HTERT RPE-1 (cell line): Measurements from ENCODE around the gene OR2V1.
"Not testable (repeated sequence)": the region's sequence is repeated elsewhere in the genome, so short reads cannot be mapped to it uniquely, and the experiment has no call there.

Experiments used
- in situ Hi-C: fragments of 300-500 bp; cut with MboI; formaldehyde crosslinking; loops from 4 replicates; pipeline ENCODE4 v1.14.3; 2020; ENCODE audit warnings: low sequenced_read_pairs

The OR2V1 gene

GRCh38 chr5:181104606-181105390 is 26.2 kb downstream of the OR2V1 start:
- in situ Hi-C loops, result not testable (repeated sequence)

DNA sequence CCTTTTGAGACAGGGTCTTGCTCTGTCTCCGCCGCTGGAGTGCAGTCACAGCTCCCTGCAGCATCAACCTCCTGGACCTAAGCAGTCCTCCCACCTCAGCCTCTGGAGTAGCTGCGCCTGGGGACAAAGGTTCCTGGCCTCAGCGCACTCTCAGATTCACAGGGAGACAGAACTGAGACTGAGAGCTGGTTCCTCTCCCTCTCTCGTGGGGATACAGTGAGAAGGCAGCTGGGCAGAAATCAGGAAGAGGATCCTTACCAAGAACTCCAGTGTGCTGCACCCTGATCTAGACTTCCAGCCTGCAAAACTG is 26.8 kb downstream of the OR2V1 start:
- in situ Hi-C loops, result not testable (repeated sequence)

GRCh38 chr5:181101930-181102674 is 28.9 kb downstream of the OR2V1 start:
- in situ Hi-C loops, result not testable (repeated sequence)

DNA sequence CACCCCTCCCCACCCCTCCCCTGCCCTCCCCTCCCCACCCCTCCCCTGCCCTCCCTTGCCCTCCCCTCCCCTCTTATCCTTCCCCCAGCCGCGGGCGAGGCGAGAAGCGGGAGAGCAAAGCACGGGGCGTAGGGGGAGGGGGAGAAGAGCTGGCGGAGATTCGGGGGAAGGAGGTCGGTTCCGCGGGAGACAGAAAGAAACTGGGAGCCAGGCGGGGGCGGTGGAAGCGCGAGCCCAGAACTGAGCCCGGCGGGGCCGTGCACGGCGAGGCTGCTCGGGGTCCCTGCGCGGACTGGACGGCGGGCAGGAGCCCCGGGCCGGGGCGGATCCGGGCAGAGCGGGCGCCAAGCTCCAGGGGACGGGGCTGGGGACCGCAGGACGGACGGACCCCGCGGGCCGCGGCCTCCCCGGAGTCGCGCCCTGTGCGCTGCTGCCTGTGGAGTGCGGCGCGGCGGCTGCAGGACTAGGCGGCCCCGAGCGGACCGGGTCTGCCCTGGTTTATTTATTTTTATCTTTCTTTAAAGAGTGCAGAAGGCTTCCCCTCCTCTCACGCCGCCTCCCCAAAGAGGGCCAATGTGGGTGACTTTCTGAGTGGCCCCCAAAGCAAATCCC is 29.8 kb downstream of the OR2V1 start:
- in situ Hi-C loops, result not testable (repeated sequence)

DNA sequence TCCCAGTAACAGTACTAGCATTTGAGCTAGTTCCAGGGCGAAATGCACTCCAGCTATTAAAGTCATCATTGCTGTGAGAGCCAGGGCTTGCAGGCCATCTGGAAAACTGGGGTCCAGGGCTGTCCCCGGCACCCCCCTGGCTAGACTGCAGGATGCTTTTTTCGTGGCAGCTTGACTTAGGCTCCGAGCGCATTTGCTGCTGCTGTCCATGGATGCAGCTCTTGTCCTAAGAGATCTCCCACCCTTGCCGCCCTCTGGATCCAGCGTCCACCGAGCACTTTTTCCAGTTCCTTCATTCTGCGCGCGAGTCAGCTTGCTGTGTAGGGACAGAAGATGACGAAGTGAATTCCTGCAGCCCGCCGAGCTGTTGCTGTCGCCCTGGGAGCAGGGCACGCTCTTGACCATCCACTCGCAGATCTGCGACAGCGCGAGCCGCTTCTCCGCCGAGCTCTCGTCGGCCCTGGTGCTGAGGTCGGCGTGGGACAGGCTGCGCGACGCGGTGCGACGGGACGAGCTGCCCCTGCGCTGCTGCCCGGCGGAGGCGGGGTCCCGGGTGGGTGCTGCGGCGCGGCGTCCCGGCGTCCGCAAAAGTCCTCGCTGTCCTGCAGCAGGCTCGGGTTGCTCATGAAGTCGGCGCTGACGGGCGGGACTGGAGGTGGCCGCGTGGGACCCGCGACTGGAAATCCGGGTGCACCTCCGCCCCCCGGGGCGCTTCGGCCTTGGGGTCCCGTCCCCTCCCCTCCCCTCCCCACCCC is 30.7 kb downstream of the OR2V1 start:
- in situ Hi-C loops, result no loop called here

- in situ Hi-C loops, result no loop called here
These were observed 31.3 kb downstream of the OR2V1 start for GRCh38 chr5:181099602-181100086.

- in situ Hi-C loops, result no loop called here
These were observed 32.0 kb downstream of the OR2V1 start for GRCh38 chr5:181098762-181099601.

GRCh38 chr5:181097759-181098491 is 33.0 kb downstream of the OR2V1 start:
- in situ Hi-C loops, result not testable (repeated sequence)

DNA sequence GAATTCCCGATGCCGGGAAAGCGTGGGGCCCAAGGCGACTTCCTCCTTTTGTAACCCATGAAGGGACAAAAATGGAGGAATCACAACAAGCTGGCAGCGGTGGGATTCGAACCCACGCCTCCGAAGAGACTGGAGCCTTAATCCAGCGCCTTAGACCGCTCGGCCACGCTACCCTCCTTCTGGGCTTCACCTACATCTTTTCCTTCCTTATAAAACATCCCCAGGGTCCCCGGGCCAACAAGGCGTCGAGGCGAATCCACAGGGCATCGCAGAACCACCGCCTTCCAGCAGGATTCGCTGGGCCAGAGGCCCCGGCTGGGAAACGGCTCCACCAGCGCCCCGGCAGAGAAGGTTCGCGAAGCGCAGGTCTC is 33.6 kb downstream of the OR2V1 start:
- in situ Hi-C loops, result not testable (repeated sequence)

DNA sequence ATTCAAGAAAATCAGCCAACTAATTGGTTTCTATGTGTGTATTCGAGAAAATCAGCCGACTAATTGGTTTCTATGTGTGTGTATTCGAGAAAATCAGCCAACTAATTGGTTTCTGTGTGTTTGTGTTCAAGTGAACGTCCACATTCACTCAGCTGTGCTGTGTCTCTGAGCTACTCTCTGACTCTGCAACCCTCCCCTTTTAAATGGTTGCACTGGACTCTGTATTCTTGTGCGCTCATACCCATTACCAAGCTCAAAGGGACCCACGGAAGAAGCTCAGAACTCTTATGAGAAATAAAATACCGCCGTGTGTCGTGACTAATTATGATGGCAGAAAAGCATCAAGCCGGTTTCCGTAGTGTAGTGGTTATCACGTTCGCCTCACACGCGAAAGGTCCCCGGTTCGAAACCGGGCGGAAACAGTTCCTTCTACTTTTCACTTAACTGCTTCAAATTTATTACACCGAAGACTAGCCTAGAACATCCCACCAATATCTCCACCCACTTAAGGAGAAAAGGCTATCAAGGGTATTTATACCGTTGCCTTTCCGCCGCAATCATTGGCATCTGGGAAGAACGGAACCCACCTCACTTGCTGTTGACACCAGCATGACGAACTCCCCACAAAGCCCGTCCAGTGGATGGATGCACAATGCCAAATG is 34.1 kb downstream of the OR2V1 start:
- in situ Hi-C loops, result not testable (repeated sequence)

DNA sequence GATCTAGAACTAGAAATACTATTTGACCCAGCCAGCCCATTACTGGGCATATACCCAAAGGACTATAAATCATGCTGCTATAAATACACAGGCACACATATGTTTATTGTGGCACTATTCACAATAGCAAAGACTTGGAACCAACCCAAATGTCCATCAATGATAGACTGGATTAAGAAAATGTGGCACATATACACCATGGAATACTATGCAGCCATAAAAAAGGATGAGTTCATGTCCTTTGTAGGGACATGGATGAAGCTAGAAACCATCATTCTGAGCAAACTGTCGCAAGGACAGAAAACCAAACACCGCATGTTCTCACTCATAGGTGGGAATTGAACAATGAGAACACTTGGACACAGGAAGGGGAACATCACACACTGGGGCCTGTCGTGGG is 35.8 kb downstream of the OR2V1 start:
- in situ Hi-C loops, result not testable (repeated sequence)

- in situ Hi-C loops, result no loop called here
These were observed 38.5 kb downstream of the OR2V1 start for GRCh38 chr5:181092428-181092827.

DNA sequence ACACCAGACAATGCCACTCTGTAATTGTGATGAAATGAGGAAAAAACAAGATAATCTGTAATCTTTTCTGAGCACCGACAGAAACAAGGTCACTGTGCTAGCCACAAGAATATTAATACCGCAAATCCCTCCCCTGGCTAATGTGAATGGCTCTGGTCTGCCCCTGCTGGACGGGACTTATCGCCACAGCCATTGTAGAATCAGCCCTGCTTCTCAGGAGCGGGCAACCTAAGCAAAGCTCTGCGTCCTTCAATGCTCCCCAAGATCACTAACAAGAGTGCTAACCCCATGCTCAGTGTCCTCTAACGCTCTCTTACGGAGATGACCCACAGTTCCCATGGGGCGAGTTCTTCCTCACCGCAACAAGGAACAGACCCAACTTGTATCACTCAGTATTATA is 42.7 kb downstream of the OR2V1 start:
- in situ Hi-C loops, result no loop called here

DNA sequence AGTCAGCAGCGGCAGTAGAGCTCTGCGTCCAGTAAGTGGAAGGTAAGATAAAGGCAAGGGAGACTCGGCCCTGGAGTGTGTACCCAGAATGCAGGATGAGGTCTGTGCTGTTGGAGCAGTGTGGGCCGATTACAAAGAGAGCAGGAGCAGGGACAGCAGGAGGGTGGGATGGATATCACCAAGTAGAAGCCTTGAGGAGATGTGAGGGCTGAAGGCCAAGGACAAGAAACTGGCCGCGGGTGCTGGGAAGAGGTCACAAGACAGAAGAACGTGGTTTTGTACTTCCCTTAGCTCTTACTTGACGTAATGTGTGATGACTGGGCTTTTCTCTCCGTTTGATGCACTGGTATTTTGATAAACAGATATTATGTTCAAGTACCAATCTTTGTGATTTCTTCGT is 43.7 kb downstream of the OR2V1 start:
- in situ Hi-C loops, result no loop called here

- in situ Hi-C loops, result no loop called here
These were observed 44.1 kb downstream of the OR2V1 start for GRCh38 chr5:181086884-181087205.

DNA sequence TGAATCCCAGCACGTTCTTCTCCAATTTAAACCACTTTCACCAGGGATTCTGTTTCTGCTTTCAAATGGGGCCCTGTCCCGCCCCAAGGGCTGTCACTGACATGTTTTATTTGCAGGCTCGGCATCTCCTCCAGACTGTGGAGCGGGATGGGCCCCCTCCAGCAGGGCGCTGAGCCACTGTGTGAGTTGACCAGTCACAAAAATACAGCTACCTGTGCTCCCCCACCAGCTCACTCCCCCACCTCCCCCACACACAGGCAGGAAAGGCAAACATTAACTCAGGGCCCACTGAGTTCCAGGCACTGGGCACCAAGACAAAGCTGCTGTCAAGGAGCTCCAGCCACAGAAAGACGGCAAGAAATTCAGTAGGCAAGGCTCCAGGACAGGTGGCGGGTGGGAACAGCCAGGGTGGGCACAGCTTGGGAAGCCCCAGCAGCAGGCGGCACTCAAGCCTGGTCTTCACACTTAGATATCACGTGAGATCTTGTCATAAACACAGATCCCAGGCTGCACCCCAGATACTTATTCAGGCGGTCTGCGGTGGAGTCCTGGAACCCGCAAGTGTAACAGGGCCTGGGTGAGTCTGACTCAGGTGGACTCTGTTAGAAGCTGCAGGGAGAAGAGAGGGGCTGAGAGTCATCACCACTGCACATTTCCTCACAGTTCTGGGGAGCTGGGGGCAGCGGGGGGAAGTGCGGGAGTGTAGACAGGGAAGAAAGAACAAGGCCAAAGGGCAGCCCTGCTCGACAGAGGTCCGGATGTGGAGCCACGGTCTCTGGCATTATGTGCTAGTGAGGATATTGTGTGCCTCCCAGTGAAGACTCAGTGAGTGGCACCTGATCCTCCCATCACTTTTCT is 44.7 kb downstream of the OR2V1 start:
- in situ Hi-C loops, result no loop called here

DNA sequence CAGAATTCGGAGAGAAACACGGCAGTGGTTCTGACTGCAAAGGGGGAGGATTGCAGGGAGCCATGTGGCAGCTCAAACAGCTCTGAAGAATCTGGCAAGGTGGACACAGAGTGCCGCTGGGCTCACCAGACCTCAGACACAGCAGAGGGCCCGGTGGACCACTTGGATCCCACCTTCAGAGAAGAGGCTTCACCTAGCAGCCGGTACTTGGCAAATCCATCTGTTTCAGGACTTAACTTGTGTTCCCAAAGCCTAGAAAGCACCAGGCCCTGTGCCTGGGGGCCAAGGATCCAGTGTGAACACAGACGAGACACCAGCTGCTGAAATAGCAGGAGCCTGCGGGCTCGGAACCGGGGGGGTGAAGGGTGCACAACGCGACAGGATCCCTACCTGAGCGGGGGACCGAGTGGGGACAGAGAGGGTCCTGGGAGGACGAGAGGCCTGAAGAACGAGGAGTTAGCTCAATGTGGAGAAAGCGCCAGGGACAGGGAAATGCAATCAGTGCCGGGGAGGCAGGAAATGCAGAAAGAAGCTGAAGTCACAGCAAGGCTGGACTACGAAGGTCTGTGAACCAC is 46.3 kb downstream of the OR2V1 start:
- in situ Hi-C loops, result no loop called here

DNA sequence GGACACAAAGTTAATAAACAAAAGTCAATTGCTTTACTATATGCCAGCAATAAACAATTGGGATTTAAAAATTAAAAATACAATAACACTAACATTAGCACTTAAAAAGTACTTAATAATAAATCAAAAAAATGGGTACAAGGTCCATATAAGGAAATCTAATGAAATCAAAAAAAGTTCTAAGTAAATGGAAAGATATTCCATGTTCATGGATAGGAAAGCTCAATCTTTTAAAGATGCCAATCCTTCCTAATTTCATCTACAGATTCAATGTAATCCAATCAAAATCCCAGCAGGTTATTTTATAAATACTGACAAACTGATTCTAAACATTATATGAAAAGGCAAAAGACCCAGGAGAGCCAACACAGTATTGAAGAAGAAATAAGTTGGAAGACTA is 49.0 kb downstream of the OR2V1 start:
- in situ Hi-C loops, result no loop called here
